ENCODE results near the gene PLXNC1. TPM values are rescaled to one million over a fixed set of nuclear protein-coding genes. Genes with fewer than 3 reads are reported as not detected.

Gene PLXNC1
- polyA plus RNA-seq, 1 donor, result 15.3 TPM

GRCh38 chr12:94182986-94183707, 34.8 kb downstream of the PLXNC1 start:
- DNase-seq, result no peak

DNA sequence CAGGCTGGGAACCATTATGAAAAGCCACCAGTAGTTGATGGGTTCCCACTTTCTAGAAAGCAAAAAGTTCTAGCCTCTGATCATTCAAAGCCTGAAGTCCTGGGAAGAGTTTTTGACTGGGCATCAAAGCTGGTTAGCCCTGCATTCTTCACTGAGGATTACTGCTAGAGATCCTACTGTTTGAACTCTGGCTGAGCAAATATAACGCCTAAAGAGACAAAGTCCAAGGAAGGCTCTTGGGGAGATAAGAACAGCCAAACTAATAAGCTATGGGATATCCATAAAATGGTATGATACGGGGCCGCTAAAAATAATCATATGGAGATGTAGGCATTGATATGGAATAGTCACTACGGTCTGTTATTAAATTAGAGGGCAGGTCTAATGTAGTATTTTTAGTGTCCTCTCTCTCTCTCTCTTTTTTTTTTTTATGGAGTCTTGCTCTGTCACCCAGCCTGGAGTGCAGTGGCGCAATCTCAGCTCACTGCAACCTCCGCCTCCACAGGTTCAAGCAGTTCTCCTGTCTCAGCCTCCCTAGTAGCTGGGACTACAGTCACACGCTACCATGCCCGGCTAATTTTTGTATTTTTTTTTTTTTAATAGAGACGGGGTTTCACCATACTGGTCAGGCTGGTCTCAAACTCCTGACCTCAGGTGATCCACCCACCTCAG, 35.5 kb downstream of the PLXNC1 start:
- DNase-seq, result no peak

GRCh38 chr12:94184995-94185719, 36.8 kb downstream of the PLXNC1 start:
- no peak for DNase-seq

GRCh38 chr12:94185801-94186200, 37.4 kb downstream of the PLXNC1 start:
- DNase-seq, result no peak

DNA sequence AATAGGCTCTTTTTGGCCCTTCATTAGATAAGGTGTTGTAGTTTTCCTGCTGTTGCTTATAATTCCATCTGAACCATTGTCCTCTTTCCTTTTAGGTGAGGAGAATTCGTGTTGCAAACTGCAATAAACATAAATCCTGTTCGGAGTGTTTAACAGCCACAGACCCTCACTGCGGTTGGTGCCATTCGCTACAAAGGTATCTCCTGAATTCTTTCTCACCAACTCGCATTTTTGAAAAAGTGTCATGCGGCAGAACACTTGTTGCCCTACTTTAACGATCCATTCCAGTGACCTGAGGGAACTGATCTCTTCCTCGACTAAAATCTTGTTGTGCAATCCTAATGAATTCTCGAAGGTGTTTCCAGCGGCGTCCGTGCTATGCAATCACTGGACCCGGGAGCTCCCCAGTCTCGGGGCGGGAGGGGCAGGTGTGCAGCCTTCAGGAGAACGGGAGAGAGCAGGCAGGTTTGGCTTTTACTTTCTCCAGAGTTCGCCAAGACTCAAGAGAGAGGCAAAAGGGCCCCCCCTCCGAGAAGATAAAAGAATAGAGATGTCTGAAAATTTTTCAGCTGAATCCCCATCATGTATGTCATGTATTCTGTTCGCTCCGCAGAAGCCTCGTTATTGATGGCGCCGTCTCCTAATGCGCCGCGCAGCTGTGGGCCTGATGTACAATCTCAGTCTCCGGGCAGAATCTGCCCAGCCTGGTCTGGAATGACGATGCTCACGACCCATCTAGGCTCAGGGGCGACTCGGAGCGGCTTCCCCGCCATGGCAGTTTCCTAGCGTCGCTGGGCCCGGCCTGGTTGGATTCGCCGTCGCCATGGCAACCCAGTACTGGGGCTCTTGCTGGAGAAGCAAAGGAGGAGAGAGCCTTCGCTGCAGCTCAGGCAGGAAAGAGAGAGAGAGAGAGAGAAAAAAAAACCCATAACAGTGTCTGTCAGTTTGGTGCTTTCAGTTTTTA, 38.2 kb downstream of the PLXNC1 start:
- peak; percentile 61 for DNase-seq

GRCh38 chr12:94187361-94187760, 39.0 kb downstream of the PLXNC1 start:
- no peak for DNase-seq

DNA sequence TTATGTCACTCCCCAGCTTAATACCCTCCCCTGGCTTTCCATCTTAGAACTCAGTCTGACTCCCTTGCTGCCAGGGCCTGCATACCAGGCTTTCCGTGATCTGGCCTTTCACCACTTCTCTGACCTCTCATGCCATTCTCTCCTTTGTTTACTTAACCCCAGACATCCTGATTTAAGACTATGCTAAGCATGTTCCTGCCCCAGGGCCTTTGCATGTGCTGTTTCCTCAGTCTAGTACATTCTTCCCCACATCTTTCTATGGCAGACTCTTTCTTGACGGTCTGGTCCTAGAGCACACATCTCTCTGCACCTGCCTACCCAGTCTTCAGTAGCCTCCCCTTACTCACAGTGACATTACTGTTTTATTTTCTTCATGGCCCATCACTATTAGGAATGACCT, 42.2 kb downstream of the PLXNC1 start:
- no peak for DNase-seq

- DNase-seq, result no peak
Measured at GRCh38 chr12:94191023-94191422, 42.6 kb downstream of the PLXNC1 start.

DNA sequence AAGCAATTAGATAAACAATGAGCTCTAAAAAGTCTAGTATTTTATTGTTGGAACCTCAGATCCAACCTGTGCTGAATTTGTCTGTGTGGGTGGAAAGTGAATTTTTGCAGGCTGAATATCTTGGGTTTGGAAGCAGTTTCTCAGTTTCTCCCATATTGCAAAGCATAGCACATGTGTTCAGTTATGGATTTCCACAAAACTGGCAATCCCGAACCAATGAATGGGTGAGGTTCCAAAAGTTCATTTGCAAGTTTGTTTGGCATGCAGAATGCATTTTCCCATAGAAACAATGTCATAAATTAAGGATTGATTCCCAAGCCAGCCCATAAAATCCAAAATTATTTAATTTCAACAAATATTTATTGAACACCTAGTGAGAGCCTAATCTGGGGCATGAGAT, 43.4 kb downstream of the PLXNC1 start:
- DNase-seq, result no peak

DNA sequence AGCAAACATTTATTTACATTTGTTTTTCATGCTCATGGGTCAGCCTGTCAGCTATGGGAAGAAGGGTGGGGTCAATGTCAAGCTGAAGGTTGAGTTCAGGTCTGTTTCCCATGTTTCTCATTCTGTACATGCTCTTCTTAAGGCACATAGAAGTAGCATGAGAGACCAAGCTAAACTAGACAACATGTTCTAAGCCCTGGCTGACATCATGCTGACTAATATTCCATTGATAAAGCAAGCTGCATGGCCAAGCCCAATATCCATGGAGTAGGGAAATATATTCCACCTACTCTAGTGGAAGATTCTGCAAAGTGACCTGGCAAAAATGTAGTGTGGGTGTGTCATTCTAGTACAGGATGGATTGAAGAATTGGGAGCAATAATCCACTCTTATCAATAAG, 44.1 kb downstream of the PLXNC1 start:
- DNase-seq, result no peak

- DNase-seq, result no peak
Measured at GRCh38 chr12:94193168-94193567, 44.8 kb downstream of the PLXNC1 start.

DNA sequence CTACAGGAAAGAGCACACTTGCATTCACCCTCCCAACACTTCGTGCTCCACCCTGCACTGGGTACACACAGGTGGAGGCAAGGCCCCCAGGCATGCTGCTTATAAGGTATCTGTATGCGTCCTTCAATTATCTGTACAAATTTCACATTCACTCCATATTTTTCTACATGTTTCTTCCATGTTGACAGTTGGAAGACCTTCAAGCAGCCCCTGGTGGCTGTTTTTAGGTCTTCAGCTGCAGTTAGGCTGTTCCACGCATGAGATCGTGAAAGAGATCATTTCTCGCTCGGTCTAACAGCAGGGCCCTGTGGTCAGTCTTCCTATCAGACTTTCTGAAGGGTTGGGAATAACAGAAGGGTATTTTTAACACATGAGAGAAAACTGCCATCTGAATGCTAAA, 47.1 kb downstream of the PLXNC1 start:
- DNase-seq, result no peak

- DNase-seq, result no peak
Measured at GRCh38 chr12:94198469-94198868, 50.1 kb downstream of the PLXNC1 start.

- no peak for DNase-seq
Measured at GRCh38 chr12:94198872-94199271, 50.5 kb downstream of the PLXNC1 start.

GRCh38 chr12:94200069-94200468, 51.7 kb downstream of the PLXNC1 start:
- DNase-seq, result no peak

- DNase-seq, result no peak
Measured at GRCh38 chr12:94200695-94201094, 52.3 kb downstream of the PLXNC1 start.

- DNase-seq, result no peak
Measured at GRCh38 chr12:94202245-94203180, 54.1 kb downstream of the PLXNC1 start.

GRCh38 chr12:94203181-94203546, 54.8 kb downstream of the PLXNC1 start:
- DNase-seq, result no peak

DNA sequence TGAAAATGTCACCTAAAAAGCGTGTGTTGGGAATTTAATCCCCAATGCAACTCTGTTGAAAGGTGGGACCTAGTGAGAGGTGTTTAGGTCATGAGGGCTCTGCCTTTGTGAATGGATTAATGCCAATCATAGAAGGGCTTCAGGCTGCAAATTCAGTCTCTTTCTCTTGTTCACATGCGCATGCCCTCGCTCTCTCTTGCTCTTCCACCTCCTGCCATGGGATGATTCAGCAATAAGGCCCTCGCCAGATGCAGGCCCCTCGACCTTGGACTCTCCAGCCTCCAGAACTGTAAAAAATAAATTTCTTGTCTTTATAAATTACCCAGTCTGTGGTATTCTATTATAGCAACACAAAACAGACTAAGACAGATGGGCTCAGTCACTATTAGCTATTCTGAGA, 55.4 kb downstream of the PLXNC1 start:
- no peak for DNase-seq

GRCh38 chr12:94204499-94205247, 56.3 kb downstream of the PLXNC1 start:
- DNase-seq, result peak; percentile 18

DNA sequence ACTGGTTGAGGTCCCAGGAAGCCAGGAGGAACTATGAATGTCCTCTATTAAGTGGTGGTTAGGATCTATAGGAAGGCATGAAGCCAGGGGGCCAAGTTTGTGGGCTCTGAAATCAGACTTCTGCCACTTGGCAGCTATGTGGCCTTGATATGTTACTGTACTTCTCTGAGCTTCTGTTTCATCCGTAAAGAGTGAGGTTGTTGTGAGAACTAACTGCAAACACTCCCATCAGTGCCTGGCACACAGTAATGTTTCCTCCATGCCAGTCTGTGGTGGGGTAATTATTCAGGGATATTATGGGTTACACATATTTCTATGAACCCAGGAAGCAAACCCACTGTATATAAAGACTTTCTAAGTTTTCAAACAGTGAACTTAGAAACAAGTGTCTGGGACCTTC, 57.4 kb downstream of the PLXNC1 start:
- DNase-seq, result no peak

Measured in hindlimb muscle (tissue), 1 donor.